Right kidney (tissue), 1 donor: ENCODE results near the gene JMY.

ENCODE experiments used
- DNase-seq: peaks from one replicate; pipeline ENCODE4 v3.0.0-alpha.2; 2016

JMY gene

DNA sequence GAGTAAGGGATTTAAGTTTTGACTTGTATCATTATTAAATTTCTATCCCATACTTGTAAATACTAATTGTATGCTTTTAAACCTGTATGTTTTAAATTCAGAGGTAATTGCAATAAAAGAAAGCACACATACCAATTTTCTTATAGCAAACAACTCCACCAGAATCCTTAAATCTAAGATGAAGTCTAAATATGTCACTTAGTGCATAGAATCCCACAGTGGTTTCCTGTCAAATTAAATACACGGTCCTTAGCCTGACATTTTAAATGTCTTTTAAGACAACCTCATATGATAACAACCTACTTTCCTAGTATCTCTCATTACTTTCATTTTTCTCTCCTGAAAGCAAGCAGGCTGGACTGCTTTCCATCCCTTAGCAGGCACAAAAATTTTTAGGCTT lies 52.0 kb downstream of the JMY start:
- no peak for DNase-seq

DNA sequence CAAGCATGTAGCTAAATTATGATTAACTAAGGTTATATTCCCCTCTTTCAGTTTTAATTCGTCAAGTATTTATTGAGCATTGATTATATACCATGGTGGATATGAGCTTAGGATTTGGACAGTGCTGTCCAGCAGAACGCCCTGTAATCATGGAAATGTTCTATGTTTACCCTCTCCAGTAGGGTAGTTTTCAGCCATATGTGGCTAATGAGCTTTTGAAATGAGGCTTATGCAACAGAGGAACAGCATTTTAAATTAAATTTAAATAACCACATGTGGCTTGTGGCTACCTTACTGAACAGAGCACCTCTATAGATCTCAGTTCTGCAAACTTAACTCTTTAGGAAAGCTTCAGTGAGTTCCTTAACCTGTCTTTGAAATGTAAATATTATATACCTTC lies 59.1 kb downstream of the JMY start:
- DNase-seq = no peak

DNA sequence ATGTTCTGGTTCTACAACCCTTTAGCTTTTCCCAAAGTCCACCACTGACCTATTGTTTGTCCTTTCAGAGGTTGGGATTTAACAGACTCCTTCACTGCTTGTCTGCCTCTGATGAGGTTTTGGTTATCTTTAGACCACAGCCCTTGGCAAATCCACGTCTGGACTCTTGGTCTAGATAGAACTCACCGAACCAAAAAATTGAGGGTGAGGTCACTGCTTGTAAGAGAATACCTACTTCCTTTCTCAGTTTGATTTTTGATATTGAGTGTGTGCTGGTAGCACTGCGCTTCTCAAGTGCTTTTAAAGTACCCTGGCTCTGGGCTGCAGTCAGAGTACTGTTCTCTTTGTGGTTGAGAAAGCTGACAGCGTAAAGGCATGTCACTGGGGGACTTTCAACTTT lies 61.7 kb downstream of the JMY start:
- DNase-seq = no peak

DNA sequence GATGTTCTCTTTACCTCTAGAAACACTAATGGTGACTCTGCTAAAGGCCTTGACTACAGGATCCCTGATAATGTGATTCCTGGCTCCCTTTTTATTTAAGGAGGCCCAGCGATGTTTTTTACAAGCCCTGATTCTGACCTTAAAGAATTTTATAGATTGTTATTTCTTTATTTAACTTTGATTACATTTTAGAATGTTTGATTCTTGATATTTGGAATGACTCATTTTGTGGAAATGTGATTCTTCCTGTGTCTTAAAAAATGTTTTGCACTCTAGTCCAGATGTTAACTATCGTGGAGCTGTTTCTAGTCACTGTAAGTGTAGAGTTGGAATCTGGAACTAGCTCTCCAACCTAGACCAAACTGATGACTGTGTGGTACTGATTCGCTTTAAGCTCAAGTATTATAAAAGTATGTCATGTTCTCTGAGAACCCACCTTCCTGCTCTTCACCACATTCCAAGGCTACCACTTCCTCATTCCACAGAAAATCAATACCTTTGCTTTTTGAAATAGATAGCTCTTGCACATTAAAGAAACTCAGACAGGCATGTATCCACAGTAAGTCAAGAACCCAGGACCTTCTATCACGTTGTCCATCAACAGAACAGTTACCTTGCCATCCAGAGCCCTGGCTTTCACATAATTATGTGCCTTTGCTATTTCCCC lies 65.2 kb downstream of the JMY start:
- DNase-seq = no peak

DNA sequence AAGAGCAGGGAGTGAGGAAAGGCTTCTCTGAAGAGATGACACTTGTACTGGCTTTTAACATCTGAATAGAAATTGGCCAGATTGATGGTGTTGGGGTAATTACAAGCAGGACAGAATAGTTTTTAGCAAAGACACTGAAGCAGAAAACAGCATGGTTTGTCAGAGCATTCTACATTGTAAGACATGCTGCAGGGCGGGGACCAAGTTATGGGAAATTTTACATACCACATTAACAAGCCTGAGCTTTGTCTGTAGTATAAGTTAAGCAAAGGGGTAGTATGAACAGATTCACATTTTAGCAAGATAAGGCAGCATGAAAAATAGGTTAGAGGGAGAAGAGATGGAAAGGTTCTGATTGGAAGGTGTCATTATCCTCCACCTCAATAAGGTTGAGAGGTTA lies 66.5 kb downstream of the JMY start:
- no peak for DNase-seq

DNA sequence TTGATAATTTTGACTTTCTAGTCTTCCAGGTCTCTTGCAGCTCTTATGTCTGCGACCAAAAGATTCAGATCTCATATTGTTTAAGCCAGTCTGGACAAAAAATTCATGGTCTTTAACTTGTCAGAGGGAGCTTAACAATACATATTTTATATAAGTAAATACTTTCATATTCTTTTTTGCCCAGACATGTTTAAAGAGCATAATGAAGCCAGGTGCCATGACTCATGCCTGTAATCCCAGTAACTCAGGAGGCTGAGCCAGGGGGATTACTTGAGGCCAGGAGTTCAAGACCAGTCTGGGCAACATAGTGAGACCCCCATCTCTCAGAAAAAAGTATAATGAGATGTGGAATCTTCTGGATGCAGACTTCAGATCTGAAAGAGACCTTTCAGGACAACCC lies 69.8 kb downstream of the JMY start:
- DNase-seq = no peak

DNA sequence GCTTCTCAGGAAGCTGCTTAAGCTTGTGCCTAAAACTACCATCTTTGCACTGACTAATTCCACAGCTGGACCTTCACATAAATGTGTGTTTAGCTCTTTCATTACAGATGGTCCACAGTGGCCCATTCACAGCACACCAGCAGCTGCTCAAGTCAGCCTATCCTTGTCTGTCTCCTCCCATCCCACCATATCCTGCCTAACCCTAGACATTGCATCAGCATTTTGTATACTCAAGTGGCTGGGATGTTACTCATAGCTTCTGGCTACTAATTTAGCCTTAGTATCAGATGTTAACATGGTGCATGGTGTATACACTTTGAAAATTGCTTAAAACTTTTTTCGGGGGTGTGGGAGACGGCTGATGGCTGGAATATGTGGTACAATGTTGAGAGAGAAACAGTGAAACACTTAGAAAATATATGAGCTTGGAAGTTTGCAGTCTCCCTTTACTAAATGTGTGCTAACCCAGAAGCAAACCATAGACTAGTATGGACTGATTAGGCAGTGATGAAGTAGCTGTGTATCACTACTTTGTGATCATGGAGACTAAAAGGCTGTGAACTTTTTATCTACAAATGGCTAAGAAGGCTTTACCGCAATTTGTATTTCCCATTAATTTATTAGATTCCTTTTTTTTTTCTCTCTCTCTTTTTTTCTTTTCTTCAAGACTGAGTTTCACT lies 83.1 kb downstream of the JMY start:
- DNase-seq = no peak

DNA sequence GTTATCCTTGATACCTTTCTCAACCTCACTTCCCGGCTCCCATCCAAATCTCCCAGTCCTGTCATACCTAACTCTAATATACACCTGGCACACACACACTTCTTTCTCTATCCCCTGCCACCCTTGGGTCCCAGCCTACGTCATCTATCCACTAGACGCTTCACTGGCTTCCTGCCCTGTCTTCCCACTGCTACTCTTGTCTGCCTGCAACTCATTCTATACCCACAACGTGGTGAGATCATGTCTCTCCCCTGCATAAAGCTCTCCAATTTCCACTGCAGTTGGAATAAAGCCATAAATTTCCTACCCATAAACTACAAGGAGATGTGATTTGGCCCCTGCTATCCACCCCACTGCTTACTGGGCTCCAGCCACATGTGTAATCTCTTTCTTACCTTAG lies 93.5 kb downstream of the JMY start:
- DNase-seq = no peak

DNA sequence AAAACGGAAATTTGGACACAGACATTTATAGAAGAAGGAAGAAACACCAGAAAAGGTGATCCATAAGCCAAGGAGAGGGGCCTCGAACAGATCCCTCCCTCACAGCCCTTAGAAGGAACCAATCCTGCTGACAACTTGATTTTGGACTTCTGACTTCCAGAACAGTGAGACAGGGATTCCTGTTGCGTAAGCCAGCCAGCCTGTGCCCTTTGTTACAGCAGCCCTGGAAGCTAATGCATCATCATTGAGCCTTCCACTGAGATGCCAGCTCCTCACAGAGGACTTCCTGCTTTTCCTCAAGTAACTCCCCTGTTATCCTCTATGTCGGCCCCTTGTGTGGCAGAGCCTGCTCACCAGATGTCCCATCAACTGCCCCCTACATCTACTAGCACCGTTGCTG lies 94.1 kb downstream of the JMY start:
- no peak for DNase-seq

DNA sequence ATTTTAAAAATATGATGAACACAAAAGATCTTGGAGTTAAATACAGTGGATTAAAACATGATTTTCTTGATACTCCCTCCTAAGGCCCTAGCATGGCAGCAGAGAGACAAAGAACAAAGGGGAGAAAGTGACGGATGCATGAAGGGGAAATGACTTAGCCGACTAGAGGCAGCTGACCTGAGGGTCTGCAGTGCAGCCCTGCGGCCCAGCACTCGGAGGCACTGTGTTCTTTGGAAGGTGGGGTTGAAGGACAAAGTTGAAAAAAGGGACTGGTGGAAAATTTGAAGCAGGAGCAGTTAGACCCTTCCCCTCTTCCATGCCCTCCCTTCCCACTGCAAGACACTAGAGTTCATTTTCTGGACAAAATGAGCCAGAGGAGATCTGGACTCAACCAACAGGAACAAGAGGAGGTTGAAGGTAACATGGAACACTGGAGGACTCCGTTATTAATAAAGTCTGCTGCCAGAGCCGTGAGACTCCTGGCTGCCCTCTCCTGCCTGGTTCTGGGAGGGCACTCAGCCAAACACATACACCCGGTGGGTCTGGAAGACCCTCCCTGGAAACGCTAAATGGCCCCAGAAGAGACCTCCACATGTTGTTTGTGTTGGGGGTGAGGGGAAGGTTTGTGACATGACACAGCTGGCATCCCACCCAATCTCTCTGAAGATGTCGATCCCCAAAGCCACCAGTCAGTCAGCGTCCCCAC lies 98.1 kb downstream of the JMY start:
- no peak for DNase-seq

DNA sequence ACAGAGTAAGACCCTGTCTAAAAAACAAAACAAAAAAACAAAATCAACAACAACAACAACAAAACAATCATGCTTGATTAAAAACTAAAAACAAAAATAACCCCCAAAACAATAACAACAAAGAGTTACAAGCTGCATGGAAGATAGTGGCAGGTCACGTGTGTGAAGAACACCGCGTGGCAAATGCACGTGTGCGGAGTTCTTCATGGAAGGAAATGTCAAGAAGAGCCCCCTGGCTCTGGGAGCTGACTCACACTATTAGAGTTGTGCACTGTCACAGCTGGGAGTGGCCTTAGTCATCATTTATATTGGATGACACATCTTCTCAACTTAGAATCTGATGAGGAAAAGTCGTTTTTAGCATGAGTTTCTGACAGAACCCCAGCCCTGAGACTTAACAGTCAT lies 110.5 kb downstream of the JMY start:
- DNase-seq = no peak

DNA sequence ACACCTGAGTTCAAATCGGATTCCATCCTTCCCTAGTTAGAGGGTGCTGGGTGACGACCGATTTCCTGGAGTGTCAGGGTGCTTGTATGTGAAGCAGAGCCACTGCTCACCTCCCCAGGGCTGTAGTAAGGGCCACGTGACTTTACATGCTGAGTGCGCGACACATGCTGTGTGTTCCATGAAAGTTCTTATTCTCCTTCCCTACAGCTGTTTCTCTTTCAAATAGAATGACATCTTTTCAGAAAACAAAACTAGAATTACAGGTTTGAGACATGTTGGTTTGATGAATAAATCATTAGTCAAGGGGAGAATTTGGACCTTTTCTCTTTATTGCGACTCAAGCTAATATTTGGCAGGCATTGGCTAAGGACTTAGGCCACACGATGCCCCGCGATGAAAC lies 113.1 kb downstream of the JMY start:
- DNase-seq = no peak

DNA sequence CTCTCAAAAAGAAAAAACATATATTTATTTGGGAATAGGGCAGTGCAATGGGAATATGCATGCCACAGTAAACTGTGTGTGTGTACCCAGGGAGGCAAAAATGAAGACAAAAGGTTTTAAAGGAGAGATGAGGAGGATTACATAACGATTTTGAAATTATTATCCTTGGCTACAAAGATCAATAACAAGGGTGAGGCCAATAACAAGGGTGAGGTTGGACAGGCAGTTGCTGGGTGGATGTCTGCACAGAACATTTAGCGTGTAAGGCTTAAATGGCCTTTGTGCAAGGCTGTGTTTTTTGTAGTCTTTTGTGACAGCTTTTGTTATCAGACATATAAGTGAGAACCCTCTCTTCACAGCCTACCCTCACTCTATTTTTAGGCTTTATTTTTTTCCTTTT lies 114.0 kb downstream of the JMY start:
- no peak for DNase-seq

DNA sequence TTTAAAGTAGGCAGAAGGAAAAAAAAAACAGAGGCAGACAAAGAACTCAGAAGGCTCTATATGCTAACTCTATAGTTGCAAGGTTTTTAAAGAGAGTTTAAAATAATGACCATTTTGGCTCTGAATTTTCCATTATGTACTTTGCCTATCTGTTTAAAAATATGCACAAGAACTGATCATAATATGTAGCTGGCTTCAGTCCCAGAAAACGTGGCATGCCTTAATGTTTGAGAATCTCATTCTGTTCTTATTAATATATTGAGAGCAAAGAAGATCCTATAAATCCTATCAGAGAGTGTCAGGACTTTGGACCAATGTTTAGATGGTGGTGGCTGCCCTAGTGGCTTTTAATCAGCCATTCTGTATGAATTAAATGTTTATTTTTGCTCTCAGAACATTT lies 121.5 kb downstream of the JMY start:
- no peak for DNase-seq
